ENCODE data around the gene EPG5. TPM values are rescaled to one million over a fixed set of nuclear protein-coding genes. Genes with fewer than 3 reads are reported as not detected.

Gene EPG5
- total and polyA plus RNA-seq, 2 of the 4 experiments (the other 2 are of a cell fraction), result 37.3 to 114 TPM

- H2BK5ac ChIP-seq (ENCODE audit: low read depth, low read length, poor library complexity, severe bottlenecking), result no peak overlapping the region
- POLR2A ChIA-PET (ENCODE audit: unreplicated experiment), result no interaction called here
- H4K20me1 ChIP-seq (ENCODE audit: insufficient read depth, low read length), result no peaks in the 10 kb centered on the region
- no peak for DNase-seq
- peaks cover 33% of the 10 kb centered on the region for H3K36me3 ChIP-seq (ENCODE audit: control insufficient read depth, insufficient read depth, low read length)
- BruUV-seq (replicated peaks), result no TSS peak
- no peak for ATAC-seq (ENCODE audit: low read depth)
- no peak overlapping the region for H3K14ac ChIP-seq (replicated peaks; ENCODE audit: low read depth, low read length)
- WGBS, 2 experiments (ENCODE audit: extremely low coverage in 2 of 2, insufficient read length in 1 of 2), result no CpG with 5 or more reads among the region's 7 CpGs
- H3K4me1 ChIP-seq (ENCODE audit: control insufficient read depth, insufficient read depth, low read length), result peaks cover 4% of the 10 kb centered on the region; the same call in 1 of the 2 replicates
- no peak overlapping the region for H2AK9ac ChIP-seq (replicated peaks; ENCODE audit: low read depth, low read length, poor library complexity)
- H3K18ac ChIP-seq (ENCODE audit: low read depth, low read length), result no peak overlapping the region
- H2AK5ac ChIP-seq (ENCODE audit: low read depth, low read length), result peak overlapping the region; percentile 10; the same call in 1 of the 2 replicates
- H3K4me3 ChIP-seq (ENCODE audit: insufficient read depth, low read depth, low read length), result no peak overlapping the region
- dilution Hi-C loops (cut with HindIII; ENCODE audit: low sequenced_read_pairs, unreplicated experiment), result no loop called here
- no peak overlapping the region for H4K91ac ChIP-seq (ENCODE audit: insufficient read depth, low read depth, low read length)
- no peak overlapping the region for H2BK20ac ChIP-seq (ENCODE audit: low read depth, low read length)
- H3K4me2 ChIP-seq (ENCODE audit: low read depth, low read length), result no peak overlapping the region
- no peak overlapping the region for H2BK120ac ChIP-seq (ENCODE audit: low read depth, low read length)
- H3K56ac ChIP-seq (ENCODE audit: extremely low read depth, insufficient read depth, low read length), result no peak overlapping the region
- peaks cover 13% of the 10 kb centered on the region; the same call in 1 of the 2 replicates for H3K9me1 ChIP-seq (ENCODE audit: insufficient read depth, low read length)
- no peaks in the 10 kb centered on the region for H3K9me3 ChIP-seq (ENCODE audit: control insufficient read depth, insufficient read depth, low read length)
- CTCF ChIA-PET, result interaction anchor here (1.3 kb wide), 1 partner anchor 28 kb away, joined by 3 read pairs; no protein-coding TSS in a partner anchor
- TF ChIP-seq MAFK (IDR thresholded peaks at IDR 0.05; ENCODE audit: low read depth, low read length) (no peak), CHD1 (IDR thresholded peaks at IDR 0.05; ENCODE audit: low read depth, low read length) (no peak), CTCF (conservative IDR thresholded peaks at IDR 0.05; ENCODE audit: low read depth, low read length) (no peak), USF2 (IDR thresholded peaks at IDR 0.05; ENCODE audit: low read depth, low read length) (no peak), SMC3 (IDR thresholded peaks at IDR 0.05; ENCODE audit: low read depth, low read length) (no peak), RFX5 (IDR thresholded peaks at IDR 0.05; ENCODE audit: low read depth, low read length) (no peak), MAZ (IDR thresholded peaks at IDR 0.05; ENCODE audit: borderline replicate concordance, low read depth, low read length) (no peak), MXI1 (IDR thresholded peaks at IDR 0.05; ENCODE audit: borderline replicate concordance, low read depth, low read length) (no peak), CEBPB (IDR thresholded peaks at IDR 0.05; ENCODE audit: low read depth, low read length) (no peak), RAD21 (IDR thresholded peaks at IDR 0.05; ENCODE audit: low read length) (no peak)
- H3K4ac ChIP-seq (ENCODE audit: low read depth, low read length), result no peak overlapping the region
- intact Hi-C loops (cut with micrococcal nuclease), result no loop called here
- H2AFZ ChIP-seq (replicated peaks; ENCODE audit: low read length, poor library complexity), result no peak overlapping the region
- H2BK15ac ChIP-seq (ENCODE audit: low read depth, low read length), result no peak overlapping the region
- no peak overlapping the region for H3K27ac ChIP-seq (ENCODE audit: insufficient read depth, low read length)
- H3K9ac ChIP-seq (ENCODE audit: low read depth, low read length), result no peak overlapping the region
- no peaks in the 10 kb centered on the region for H3K27me3 ChIP-seq (ENCODE audit: control insufficient read depth, insufficient read depth, low read length)
- H4K8ac ChIP-seq (ENCODE audit: low read depth in 2 of 2, low read length in 2 of 2), result no peak overlapping the region; a peak in 1 of 4 replicates
- peaks cover 0 to 20% of the 10 kb centered on the region in 2 experiments; a peak in 2 of 4 replicates for H3K79me1 ChIP-seq (ENCODE audit: low read depth in 1 of 2, low read length in 2 of 2)
- in situ Hi-C loops (cut with MboI; ENCODE audit: low sequenced_read_pairs), result loop anchor here (10.0 kb wide), 1 partner anchor 65 kb away; no protein-coding TSS in a partner anchor
- H3K23ac ChIP-seq (ENCODE audit: low read depth, low read length), result no peak overlapping the region
- no peak overlapping the region for H4K5ac ChIP-seq (ENCODE audit: low read depth, low read length)
Observed at GRCh38 chr18:45849529-45849928, 117.6 kb downstream of the EPG5 start.

Measured in IMR-90 (cell line).